Right lobe of liver (tissue), 4 donors: ENCODE results near the gene BRSK1.

Experiments used
- POLR2A ChIP-seq: fragments of 450-650 bp; IDR thresholded peaks from one replicate; pipeline ENCODE4 v1.6.1; 2017; ENCODE audit warnings: antibody characterized with exemption, mild to moderate bottlenecking
- TF ChIP-seq, protein P1 (sequence below), 4 donors: fragments of 200-600 bp in 3 of 4; fragments of 450-650 bp in 1 of 4; IDR thresholded peaks; one replicate each; pipeline versions ENCODE4 v1.5.1 to v1.8.0; 2016 to 2022; ENCODE audit warnings: antibody characterized with exemption in 4 of 4, mild to moderate bottlenecking in 2 of 4
- donor health status: DM: no; HTN: no; CAD: no.
- donor health status: DM: no; HTN: no; CAD: no.
- donor health status: DM: no; HTN: yes; CAD: no.

DNA sequence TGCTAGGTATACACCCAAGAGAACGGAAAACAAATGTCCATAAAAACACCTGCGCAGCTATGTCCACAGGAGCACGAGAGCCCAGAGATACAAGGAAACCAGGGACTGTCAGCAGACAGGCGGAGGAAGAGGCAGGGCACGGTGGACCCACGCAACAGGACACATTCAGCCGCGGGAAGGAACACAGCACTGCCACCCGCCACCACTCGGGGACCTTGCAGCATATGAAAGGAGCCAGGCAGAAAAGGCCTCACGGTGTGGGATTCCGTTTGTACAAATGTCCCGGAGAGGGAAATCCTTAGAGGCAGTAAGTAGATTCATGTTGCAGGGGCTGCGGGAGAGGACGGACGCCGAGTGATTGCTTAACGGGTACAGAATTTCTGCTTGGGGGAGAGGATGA is 11.7 kb upstream of the BRSK1 start:
- TF ChIP-seq, protein P1, sequence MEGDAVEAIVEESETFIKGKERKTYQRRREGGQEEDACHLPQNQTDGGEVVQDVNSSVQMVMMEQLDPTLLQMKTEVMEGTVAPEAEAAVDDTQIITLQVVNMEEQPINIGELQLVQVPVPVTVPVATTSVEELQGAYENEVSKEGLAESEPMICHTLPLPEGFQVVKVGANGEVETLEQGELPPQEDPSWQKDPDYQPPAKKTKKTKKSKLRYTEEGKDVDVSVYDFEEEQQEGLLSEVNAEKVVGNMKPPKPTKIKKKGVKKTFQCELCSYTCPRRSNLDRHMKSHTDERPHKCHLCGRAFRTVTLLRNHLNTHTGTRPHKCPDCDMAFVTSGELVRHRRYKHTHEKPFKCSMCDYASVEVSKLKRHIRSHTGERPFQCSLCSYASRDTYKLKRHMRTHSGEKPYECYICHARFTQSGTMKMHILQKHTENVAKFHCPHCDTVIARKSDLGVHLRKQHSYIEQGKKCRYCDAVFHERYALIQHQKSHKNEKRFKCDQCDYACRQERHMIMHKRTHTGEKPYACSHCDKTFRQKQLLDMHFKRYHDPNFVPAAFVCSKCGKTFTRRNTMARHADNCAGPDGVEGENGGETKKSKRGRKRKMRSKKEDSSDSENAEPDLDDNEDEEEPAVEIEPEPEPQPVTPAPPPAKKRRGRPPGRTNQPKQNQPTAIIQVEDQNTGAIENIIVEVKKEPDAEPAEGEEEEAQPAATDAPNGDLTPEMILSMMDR (IDR thresholded peaks at IDR 0.05) = no peak
- no peak for TF ChIP-seq POLR2A
